ENCODE data around the gene NGFR. TPM values are rescaled to one million over a fixed set of nuclear protein-coding genes. Genes with fewer than 3 reads are reported as not detected.

NGFR gene, protein sequence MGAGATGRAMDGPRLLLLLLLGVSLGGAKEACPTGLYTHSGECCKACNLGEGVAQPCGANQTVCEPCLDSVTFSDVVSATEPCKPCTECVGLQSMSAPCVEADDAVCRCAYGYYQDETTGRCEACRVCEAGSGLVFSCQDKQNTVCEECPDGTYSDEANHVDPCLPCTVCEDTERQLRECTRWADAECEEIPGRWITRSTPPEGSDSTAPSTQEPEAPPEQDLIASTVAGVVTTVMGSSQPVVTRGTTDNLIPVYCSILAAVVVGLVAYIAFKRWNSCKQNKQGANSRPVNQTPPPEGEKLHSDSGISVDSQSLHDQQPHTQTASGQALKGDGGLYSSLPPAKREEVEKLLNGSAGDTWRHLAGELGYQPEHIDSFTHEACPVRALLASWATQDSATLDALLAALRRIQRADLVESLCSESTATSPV
- 4.1 TPM for total RNA-seq
- long read RNA-seq, partial matches to known transcripts: 3 of 5 reads
- long read RNA-seq, other reads (novel, unspliced or antisense): 0 of 5 reads

DNA sequence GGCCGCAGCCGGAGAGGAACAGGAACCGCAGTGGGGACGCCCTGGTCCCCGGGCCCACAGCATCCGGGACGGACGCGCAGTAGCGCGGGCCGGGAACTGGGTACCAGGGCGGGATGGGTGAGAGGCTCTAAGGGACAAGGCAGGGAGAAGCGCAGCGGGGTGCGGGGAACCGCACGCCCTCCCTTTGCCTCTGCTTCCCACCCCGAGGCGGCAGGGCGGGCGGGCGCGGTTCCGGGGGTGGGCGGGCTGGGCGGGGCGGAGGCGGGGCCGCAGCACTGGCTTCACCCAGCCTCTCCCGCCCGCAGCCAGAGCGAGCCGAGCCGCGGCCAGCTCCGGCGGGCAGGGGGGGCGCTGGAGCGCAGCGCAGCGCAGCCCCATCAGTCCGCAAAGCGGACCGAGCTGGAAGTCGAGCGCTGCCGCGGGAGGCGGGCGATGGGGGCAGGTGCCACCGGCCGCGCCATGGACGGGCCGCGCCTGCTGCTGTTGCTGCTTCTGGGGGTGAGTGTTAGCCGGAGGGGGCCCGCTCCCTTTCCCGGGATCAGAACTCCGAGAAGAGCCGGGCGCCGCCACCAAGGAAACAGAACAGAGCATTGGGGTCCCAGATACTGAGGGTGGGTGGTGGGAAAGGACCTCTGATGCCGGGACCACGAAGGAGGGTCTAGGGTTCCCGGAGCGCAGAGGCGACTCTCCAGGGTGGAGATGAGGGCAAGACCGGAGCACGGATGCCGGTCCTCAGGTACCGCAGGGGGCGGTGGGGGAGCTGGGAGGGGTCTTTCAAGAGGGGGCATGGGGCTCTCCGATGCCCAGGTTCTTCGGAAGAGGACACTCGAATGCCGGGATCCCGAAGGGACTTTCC, at the start of gene NGFR:
Gene NGFR, plus strand, starts transcription at position 308 of the 856 bp plus-strand sequence. Its CDS starts 125 bp downstream, at position 433.
- ATAC-seq: peak; percentile 84
- DNase-seq: peak; percentile 76
- intact Hi-C loops (cut with micrococcal nuclease): loop anchor here (10.0 kb wide), 1 partner anchor 50 kb away; no protein-coding TSS in a partner anchor

DNA sequence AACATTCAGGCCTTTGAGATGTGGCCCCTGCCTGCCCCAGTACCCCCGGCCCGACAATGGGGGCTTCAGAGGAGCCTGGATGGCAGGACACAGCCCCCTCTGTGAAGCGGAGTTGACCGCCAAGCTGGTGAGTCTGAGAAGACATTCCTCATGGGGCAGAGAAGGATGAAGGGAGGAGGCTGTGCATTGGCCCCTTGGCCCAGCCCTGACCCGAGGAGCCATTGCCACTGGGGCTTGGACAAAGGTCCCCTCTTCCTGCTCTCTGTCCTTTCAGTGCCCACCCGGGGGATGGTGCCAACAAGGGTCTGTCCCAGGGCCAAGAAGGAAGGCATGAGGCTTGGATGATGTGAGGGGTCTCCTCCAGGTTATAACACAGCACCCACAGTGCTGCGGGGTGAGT, 49.5 kb upstream of the NGFR start:
- intact Hi-C loops (cut with micrococcal nuclease): no loop called here
- DNase-seq: no peak
- ATAC-seq: no peak

DNA sequence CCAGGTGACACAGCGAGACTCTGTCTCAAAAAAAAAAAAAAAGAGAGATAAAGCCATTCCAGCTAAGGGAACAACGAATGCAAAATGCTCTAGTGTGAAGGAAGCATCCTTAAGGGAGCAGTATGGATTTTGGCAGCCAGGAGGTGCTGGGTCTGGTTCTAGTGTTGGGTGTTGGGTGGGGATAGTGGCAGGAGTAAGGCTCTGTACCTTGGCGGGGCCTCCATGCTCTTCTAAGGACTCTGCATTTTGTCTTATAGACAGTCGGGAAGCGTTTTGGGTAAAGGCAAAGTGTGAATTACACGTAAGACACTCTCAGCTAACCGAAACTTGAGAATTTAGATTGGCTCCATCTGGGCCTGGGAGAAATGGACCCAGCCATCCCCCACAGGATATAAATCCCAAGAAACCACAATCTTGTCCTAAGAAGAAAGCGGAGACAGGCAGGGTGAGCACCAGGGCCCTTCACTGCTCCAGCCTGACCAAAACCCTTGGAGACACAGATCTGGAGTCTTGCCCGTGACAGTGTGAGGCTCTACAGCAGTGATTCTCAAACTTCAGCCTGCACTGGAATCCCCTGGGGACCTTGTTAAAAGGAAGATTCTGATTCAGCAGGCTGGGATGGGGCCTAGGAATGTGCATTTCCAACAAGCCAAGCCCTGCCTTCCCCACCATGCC, 47.3 kb upstream of the NGFR start:
- ATAC-seq (peak; percentile 67), DNase-seq (no peak)
- intact Hi-C loops (cut with micrococcal nuclease): no loop called here

DNA sequence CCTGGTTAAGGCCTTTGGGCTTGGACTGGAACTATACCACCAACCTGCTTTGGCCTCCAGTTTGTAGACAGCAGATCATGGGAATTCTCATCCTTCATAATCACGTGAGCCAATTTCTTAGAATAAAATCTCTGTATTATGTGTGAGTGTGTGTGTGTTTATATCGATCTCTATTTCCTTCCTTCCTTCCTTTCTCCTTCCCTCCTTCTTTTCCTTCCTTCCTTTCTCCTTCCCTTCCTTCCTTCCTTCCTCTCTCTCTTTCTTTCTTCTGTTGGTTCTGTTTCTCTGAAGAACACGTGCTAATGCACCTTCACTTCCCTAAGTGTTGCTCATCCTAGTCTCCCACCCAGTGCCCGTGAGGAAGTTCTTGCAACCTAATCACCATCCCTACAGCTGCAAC, 44.9 kb upstream of the NGFR start:
- intact Hi-C loops (cut with micrococcal nuclease): no loop called here
- no peak for ATAC-seq
- no peak for DNase-seq

DNA sequence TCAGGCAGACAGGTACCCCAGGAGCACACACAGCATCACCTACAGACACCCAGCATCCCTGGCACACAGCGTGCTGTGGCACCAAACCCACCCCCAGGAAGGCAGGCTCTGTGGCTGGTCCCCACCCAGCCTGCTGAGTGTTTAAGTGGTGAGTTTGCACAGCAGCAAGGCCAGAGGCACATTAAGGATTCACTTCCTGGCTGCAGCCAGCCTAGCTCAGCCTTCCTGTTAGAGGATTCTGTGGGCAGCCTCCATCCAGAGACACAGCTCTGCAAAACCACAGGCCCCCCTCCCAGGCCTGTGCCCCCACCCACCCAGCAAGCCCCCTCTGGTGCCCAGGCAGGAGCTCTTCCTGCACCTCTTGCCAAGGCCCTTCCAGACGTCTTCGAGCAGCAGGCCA, 44.4 kb upstream of the NGFR start:
- intact Hi-C loops (cut with micrococcal nuclease): no loop called here
- ATAC-seq (no peak), DNase-seq (no peak)

DNA sequence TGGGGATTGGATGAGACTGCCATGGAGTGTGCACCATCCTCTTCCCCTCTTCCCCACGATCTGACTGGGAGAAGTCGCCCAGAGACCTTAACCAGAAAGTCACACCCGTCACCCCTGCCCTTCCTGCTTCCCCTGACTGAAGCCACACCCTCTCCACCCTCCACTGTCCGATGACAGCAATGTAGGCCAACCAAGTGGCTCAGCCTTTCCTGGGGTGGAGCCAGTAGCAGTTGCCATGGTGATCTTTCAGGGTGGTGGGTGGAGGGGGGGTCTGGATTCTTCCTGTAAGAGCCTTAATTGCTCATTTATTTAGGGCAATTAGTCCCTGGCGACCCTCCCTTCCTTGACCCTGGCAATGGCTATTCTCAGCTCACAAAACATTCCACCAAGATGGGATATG, 42.9 kb upstream of the NGFR start:
- intact Hi-C loops (cut with micrococcal nuclease): no loop called here
- no peak for ATAC-seq
- DNase-seq: no peak

DNA sequence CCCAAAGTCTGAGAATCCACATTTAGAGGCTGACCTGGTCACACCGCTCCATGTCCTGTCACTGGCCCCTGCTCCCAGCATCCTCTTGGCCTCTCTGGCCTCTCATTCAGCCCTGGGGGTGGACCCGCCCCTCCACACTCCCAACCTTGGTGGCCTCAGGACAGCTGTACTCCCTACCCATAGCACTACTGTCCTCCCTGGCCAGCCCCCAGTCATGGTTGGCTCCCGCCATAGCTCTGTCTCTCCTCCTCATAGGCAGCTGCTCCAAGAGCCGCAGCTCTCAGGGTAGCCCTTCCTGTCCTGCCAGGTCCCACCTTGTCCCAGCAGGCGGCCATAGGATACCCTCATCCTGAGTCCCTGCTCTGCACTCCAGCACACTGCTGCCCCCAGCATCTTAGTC, 42.4 kb upstream of the NGFR start:
- DNase-seq (no peak), ATAC-seq (no peak)
- intact Hi-C loops (cut with micrococcal nuclease): no loop called here

DNA sequence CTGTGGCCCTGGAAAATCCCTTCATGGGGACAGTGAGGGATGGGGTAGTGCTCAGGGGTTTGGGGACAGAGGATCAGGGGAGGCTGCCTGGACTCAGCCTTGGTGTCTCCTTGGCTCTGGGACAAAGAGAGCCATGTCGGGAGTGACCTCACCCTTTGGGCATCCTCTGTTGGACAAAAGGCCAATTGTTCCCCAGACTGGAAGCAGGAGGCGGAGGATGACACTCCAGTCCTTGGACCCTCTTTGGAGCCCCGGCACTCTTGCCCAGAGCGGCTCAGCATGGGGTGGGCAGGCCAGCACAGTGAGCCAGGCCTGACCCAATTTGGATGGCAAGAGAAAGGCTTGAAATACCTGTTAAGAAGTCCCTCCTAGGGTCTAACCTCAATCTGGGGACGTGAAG, 41.0 kb upstream of the NGFR start:
- peak; percentile 31 for ATAC-seq
- intact Hi-C loops (cut with micrococcal nuclease): no loop called here

DNA sequence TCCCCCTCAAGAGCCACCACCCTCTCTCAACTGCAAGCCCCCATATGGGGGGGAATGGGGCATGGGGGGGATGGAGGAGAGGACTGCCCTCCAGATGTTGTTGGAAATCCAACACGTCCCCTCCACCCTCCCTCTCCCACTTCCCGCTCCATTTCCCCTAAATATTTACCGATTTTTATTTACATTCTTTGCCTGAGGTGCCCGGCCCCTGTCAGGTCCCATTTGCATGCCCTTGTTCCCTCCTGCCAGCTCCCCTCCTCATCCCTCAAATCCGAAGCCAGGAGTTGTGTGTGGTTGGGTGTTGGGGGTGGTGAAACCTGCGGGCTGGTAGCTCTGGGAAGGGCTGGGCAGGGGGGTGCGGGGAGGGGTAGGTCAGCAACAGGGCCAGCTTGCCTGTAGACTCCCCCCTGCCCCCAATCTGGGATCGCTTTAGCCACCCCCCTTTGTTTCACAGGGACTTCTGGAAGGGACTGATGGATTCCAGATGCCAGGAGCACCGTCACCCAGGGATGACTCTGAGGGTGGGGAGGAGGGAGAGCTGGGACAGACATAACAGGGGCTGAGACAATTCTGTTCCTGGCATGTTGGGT, 39.7 kb upstream of the NGFR start:
- intact Hi-C loops (cut with micrococcal nuclease): loop anchor here (5.0 kb wide), 1 partner anchor 87 kb away; no protein-coding TSS in a partner anchor
- DNase-seq (no peak), ATAC-seq (no peak)

More for the DNA sequence above, 41.0 kb upstream of the NGFR start:
- DNase-seq: no peak

DNA sequence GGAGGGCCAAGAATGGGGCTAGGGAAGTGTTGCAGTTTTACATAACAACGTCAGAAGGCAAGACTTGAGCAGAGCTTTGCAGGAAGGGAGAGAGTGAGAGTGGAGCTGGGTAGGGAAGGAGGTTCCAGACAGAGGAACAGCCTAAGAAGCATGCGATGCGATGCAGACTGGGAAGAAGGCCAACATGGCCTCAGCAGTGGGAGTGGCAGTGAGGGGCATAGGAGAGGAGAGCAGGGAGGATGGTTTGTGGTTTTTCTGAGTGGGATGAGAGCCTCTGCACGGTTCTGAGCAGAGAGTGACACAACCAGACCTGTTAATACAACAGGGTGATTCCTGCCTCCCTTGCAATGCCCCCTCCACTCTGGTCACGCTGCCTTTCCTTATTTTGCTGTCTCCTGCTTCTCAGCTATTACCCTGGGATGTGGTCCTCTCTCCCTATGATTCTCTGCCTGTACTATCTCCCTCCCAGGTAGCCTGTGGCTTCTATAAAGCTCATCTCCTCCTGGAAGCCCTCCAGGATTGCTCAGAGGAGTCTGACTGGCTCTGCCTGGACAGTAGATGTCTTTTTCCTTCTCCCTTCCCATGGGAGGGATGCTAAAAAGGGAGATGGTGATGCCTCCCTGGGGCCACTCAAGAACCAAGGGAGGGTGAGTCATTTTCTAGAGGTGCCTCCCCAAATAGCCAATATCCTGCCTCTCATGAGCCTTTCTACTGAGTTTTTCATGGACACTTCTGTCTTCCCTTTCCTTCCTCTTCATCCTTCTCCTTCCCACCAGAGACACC, 38.7 kb upstream of the NGFR start:
- ATAC-seq (peak; percentile 40), DNase-seq (no peak)
- intact Hi-C loops (cut with micrococcal nuclease): loop anchor here (5.0 kb wide), 1 partner anchor 86 kb away; no protein-coding TSS in a partner anchor

DNA sequence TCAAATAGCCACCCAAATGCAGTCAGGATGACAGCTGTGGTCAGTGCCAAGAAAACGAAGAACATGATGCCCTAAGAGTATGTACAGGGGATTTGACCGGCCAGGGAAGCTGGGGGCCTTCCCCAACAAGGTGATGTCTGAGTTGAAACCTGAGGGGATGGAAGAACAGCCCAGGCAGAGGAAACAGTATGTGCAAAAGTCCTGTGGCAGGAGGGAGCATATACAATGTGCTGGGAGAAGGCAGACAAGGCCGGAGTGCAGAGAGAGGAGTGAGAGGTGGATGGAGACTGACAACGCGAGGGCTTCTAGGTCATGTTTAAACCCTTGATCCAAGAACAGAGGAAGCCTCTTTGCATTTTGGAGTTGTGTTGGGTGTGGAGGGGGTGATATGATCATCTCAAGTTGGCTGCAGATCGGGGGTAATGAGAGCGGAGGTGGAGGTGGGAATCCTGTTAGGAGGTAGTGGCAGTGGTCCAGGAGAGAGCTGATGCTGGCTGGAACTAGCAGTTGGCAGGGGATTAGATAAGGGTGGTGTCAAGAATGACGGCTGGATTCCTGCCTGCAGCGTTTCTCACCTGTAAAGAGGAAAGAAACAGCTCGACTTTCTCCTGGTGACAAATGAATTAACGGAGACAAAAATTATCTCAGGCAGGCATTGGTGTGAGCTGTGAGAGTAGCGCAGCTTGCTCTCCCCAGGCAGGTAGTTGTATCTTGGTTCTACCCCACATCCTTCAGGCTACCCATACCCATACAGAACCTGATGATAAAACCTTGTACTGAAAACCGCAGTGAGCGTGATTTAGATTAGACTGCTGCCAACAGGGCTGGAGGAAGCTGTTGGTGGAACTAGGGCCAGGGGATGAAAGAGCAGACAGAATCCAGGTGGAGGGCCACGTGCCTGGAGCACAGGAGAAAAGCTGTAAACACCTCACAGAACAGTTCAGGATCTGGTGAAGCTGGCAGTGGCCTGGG, 37.2 kb upstream of the NGFR start:
- ATAC-seq: no peak
- intact Hi-C loops (cut with micrococcal nuclease): loop anchor here (5.0 kb wide), 1 partner anchor 84 kb away; no protein-coding TSS in a partner anchor
- DNase-seq: no peak

DNA sequence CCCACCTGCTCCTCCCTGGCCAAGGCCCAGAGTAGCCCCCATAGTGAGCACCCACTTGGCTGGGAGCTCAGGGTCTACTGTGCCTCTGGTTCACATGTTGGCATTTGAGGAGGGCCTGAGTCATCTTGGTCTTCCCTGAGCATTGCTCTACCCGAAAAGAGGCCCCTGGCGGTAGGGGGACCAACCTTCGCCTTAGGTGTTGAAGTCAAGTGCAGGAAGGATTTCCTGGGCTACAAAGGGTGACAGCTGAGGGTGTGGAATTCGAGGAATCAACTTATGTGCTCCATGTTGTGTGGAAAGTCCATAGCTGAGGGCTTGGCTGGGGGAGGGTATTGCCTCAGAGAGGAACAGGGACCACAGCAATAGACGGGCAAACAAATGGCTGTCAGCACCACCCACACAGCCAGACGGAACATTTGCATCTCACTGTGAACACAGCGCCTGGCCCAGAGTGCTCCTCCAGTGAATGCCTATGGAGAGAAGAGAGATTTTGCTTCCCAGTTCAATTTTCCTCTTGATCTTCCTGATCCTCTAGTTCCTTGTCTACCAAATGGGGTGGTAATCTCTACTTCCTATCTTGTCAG, 35.6 kb upstream of the NGFR start:
- ATAC-seq (no peak), DNase-seq (no peak)
- intact Hi-C loops (cut with micrococcal nuclease): loop anchor here (5.0 kb wide), 1 partner anchor 83 kb away; no protein-coding TSS in a partner anchor

DNA sequence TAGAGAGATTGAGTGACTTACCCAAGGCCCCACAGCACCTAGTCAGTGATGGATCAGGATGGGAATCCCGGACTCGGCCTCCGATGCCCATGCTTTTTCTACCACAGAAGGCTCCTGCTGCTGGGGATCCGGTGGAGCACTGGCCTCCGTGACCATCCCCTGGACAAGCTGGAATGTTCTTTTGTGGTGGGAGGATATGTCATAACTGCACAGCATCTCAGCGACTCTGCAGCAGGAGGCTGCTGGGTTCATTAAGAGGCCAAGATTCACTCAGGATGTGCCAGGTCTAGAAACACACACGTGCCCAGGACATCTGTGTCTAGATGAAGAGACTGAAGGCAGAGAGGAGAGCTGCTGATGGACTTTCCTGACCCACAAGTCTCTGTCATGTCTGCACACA, 34.7 kb upstream of the NGFR start:
- DNase-seq: no peak
- ATAC-seq: no peak
- intact Hi-C loops (cut with micrococcal nuclease): no loop called here

DNA sequence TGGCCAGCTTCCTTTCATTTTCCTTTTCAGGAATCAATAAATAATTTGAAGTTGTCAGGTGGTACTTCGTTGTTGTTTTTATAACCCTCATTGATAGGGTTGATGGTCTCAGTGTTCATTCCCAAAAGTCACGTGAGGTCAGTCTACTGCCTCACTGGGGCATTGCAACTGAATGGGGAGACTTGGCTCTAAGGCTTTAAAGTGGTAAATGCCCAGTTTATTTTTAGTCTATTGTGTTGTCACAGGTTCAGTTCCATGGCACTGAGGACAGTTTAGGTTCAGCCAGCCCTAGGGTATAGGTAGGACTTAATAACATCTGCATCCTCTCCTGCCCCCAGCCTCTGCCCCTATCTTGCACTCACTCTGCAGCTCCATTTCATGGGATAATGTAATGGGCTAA, 33.5 kb upstream of the NGFR start:
- intact Hi-C loops (cut with micrococcal nuclease): no loop called here
- no peak for DNase-seq
- ATAC-seq: peak; percentile 20

DNA sequence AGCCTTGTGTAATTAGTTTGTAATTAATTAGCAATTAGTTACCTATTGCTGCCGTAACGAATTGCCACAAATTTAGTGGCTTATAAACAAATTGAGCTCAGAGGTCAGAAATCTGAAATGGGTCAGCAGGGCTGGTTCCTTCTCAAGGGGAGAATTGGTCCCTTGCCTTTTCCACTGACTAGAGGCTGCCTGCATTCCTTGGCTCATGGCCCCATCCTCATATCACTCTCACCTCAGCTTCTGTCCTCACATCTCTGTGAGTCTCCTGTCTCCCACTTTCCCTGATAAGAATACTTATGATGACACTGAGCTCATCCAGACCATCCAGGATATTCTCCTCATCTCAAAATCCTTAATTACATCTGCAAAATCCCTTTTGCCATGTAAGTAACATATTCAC, 31.0 kb upstream of the NGFR start:
- intact Hi-C loops (cut with micrococcal nuclease): no loop called here
- DNase-seq (no peak), ATAC-seq (no peak)

DNA sequence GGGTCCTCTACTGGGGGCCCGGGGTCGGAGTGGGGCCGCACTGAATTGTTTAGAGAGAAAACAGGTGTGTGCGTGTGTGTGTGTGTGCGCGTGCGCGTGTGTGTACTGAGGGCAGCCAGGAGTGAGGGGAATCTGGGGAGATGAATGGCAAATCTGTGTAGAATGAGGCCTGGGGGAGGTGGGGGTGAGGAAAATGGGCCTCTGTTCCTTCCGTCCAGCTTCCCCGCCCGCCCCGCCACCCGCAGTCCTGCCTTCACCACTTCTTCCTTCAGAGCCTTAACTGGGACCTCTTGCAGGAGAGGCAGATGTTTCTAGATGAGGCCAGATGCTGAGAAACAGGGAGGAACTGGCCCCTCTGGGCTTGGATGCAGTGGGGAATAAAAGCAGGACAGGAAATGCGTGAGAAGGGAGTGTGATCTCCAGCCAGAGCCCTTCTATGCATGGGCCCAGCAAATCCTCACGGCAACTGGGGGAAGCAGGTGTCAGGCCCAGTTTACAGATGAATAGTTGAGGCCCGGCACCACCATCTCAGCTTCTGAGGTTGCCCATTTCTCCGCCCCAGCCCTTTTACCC, 29.7 kb upstream of the NGFR start:
- no peak for DNase-seq
- intact Hi-C loops (cut with micrococcal nuclease): no loop called here
- ATAC-seq: no peak
